Dermis microvascular lymphatic vessel endothelial cell (primary cell): ENCODE data around the gene PHC3. TPM values are rescaled to one million over a fixed set of nuclear protein-coding genes. Genes with fewer than 3 reads are reported as not detected.

ENCODE experiments used
- DNase-seq, 2 donors: peaks; one replicate each; pipeline versions ENCODE4 v3.0.0 to v3.0.0-alpha.2; 2010; ENCODE audit warnings: low read depth in 2 of 2
- total RNA-seq: library from RNA; depleted of rRNA; stranded (reverse); fragments of >200 nt; gene quantifications from 2 replicates; pipeline ENCODE4 v1.2.1, GENCODE V29; 2014

PHC3 gene
- total RNA-seq, 1 donor from 2014 or later: 9.6 TPM

- no peak for DNase-seq
Measured at GRCh38 chr3:170079536-170080165, 101.9 kb downstream of the PHC3 start.

- DNase-seq: no peak
Measured at GRCh38 chr3:170078620-170079281, 102.8 kb downstream of the PHC3 start.

- no peak for DNase-seq
Measured at GRCh38 chr3:170077361-170077760, 104.2 kb downstream of the PHC3 start.

DNA sequence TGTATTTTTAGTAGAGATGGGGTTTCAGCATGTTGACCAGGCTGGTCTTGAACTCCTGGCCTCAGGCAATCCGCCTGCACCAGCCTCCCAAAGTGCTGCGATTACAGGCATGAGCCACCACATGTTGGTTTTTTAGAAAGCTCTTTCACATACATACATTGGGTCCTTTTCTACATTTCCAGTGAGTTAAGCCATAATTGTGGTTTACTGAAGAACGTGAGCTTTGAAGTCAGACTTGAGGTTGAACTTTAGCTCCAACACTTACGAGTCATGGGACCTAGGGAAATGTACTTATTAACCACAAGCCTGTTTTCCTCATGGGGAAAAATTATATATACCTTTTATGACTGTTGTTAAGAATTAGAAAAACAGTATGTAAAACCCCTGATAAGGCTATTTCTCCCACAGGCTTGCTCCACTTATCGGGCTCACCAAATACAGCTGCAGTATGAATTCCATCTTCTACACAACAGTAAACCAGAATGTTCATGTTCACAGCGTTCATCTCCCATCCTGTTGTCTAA, 104.8 kb downstream of the PHC3 start:
- DNase-seq: no peak

DNA sequence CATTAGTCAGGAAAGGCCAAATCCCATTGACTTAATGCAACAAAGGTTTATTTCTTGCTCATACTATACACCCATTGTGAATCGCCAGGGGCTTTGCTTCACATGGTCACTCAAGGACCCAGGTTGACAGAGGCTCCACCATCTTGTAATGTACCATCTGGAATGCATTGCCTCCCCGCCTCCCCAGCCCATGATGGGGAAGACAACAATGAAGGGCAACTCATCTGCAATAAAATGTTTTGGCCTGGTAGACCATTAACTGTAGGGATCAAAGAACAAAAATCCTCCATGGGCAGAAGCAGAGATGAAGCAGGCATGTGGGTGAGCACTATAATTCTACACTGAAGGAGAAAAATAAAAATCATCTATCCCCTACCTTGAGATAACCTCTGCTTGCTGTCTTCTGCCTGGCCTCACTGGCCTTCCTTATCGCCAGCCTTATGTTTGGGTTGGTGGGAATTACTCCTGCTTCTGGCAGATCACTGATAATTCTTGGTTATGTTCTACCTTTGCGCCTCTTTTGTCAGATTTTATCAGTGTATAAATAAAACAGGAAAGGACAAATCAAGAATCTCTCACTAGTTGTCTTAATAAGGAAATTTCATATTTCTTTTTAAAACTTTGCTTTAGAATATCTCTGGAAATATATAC, 106.0 kb downstream of the PHC3 start:
- DNase-seq: no peak

DNA sequence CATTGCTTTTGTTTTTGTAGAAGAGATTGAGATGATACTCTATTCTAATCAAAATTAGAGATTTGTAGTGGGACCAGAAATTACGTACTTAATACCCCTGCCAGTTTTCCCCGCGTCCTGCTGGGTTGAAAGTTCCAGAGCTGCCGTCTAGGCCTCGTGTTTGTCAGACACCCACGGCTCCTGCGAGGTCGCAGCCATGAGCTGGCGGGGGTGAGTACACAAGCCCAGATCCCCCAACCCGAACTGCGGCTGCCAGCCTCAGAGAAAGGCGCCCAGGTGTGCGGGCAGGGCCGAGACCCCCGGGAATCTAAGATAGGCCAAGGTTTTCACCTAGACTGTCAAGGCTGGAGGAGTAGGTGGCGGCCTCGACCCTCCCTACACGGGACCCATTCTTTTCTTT, 117.4 kb downstream of the PHC3 start:
- DNase-seq: no peak

DNA sequence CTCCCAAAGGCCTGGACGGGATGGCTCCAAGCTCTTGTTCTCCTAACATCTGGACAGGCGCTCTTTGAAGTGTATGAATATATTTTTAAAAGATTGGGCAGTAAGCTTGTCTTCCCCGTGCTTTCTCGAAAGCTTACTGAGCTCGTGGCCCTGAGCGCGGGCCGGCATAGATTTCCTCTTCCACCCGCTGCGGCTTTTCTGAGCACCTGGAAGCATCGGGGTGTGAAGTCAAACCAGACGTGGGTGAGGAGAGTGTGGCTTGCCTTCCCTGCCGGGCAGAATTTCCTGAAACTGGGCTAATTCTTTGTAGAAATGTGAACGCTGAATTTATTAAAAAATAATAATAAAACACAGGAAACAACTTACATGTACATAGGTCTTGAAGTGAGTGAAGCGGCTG, 117.8 kb downstream of the PHC3 start:
- DNase-seq: no peak

DNA sequence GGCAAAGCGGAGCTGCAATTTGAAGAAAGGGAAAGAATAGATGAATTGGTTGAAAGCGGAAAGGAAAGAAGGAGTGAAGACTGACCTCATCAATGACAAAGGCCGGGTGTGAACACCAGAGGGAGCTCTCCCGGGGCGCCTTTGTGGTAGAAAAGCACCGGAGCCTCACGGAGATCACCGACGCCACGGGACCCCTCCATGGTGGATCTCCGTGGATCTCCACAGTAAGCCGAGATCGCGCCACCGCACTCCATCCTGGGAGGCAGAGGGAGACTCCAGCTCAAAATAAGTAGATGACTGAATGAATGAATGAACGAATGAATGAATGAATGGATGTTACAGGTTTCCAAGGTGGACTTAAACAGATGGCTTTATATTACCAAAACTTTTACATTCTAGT, 118.8 kb downstream of the PHC3 start:
- no peak for DNase-seq

DNA sequence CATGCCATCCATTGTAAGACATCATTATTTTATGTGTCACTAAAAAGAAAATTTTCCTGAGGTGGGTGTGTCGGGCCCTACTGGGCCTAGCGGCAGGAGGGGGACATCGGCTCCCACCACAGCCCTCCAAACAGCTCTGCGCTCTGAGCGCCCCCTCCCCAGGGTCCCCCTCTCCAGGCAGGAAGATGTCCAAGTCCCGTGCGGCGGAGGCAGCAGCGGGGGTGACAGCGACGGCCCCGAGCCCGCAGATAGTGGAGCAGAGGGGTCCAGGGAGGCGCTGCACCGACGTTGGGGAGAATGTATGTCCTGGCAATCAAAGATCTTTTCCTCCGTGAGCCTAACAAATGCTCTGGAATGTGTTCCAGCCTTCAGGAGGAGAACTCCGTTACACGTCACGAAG, 119.5 kb downstream of the PHC3 start:
- no peak for DNase-seq

GRCh38 chr3:170059447-170059846, 122.1 kb downstream of the PHC3 start:
- no peak for DNase-seq

DNA sequence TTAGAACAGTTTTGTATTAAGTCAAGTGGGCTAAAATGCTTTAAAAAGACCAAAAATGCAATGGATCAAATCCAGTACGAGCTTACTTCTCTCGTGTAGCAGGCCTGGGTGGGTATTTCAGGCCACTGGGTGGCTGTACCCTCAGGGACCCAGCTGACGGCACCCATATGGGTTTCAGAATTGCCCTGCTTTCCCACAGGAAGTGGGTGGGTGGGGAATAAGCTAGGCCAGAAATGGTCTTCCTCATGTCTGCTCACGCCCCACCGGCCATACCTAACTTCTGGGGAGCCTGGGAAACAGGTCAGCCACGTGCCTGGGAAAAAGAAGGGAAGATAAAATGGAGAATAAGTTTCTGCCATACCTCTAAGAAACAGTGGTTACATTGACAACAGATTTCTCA, 123.4 kb downstream of the PHC3 start:
- DNase-seq: no peak

DNA sequence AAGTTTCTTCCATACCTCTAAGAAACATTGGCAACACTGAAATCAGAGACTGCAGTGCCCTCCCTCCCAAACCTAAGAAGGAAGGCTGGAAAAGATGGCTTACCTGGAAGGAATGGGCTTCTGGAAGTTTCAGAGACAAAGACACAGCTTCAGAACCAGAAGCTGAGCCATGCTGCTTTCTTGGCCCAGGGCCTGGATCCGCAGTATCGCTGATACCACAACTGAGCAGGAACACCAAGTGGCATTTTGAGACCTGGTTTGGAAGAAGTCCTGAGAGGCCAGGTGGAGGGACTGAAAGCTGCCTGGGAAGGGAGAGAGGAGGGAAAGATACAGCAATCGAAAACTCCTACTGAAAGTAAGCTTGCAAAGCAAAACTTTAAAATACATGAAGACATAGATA, 124.0 kb downstream of the PHC3 start:
- no peak for DNase-seq

DNA sequence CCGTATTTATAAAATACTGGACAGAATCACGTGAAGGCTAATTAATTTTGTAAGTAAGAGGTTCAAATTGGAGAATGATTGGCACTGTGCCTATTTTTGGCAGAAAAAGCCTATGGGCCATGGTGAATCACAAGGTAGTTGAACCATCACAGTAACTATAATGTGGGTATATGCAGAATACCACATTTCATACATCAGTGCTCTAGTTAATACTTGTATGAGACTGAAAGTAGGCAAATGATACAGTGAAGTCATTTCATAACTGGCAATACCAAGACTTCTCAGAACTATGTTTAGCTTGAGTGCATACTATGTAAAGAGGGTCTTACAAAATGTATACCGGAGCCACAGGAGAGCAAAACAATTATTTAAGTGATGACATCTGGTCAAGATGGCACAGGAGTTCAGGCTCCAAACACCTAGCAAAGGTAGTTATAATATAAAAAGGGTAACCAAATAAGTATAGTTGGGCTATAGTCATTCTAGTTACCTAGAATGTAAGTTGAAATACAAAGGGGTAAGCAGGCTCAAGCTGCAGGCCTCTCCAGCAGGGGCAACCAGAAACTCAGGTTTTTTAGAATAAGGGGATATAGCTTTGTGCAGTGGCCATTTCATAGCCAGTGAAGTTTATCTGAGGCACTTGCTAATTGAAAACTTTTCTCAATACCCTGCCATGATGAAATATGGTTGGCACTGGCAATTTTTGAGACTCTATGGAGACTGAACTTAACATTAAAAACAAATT, 124.7 kb downstream of the PHC3 start:
- no peak for DNase-seq

GRCh38 chr3:170055209-170055608, 126.3 kb downstream of the PHC3 start:
- DNase-seq: no peak

DNA sequence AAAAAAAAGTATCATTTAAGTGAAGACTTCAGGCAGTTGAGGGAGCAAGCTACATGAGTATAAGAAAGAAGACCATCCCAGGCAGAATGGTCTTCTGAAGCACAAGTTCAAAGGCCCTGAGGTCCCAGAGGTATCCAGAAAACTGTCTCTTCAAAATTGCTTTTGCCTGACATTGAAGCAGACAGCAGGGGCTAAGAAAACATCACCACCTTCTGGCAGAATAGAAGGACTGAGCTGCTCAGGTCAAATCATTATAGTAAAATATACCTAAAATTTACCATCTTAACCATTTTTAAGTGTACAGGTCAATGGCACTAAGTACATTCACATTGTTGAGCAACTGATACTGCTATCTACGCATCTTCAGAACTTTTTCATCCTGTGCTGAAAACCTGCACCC, 127.3 kb downstream of the PHC3 start:
- peak in 1 of 2 donors; percentile 29 for DNase-seq

- DNase-seq: no peak
Measured at GRCh38 chr3:170052398-170052797, 129.1 kb downstream of the PHC3 start.

- DNase-seq: no peak
Measured at GRCh38 chr3:170050753-170051152, 130.8 kb downstream of the PHC3 start.

- DNase-seq: peak in 1 of 2 donors; percentile 65
Measured at GRCh38 chr3:170049146-170050000, 132.2 kb downstream of the PHC3 start.

GRCh38 chr3:170047133-170047404, 134.5 kb downstream of the PHC3 start:
- DNase-seq: no peak

- no peak for DNase-seq
Measured at GRCh38 chr3:170046269-170047132, 135.0 kb downstream of the PHC3 start.
